AG10803 (cell line): ENCODE results near the gene PAF1.
"Not testable (repeated sequence)": the region's sequence is repeated elsewhere in the genome, so short reads cannot be mapped to it uniquely, and the experiment has no call there.

Experiments
- DNase-seq: peaks from one replicate; pipeline ENCODE4 v3.0.0; 2010; ENCODE audit warnings: low read depth
- H3K4me3 ChIP-seq: 2 replicates; pipeline ENCODE4 v1.5.1; 2011; ENCODE audit warnings: mild to moderate bottlenecking, low read length, control low read depth
- CTCF ChIP-seq: conservative IDR thresholded peaks from 2 replicates; pipeline ENCODE4 v1.5.1; 2011; ENCODE audit warnings: mild to moderate bottlenecking, low read length, control low read depth, inconsistent platforms

Gene PAF1

DNA sequence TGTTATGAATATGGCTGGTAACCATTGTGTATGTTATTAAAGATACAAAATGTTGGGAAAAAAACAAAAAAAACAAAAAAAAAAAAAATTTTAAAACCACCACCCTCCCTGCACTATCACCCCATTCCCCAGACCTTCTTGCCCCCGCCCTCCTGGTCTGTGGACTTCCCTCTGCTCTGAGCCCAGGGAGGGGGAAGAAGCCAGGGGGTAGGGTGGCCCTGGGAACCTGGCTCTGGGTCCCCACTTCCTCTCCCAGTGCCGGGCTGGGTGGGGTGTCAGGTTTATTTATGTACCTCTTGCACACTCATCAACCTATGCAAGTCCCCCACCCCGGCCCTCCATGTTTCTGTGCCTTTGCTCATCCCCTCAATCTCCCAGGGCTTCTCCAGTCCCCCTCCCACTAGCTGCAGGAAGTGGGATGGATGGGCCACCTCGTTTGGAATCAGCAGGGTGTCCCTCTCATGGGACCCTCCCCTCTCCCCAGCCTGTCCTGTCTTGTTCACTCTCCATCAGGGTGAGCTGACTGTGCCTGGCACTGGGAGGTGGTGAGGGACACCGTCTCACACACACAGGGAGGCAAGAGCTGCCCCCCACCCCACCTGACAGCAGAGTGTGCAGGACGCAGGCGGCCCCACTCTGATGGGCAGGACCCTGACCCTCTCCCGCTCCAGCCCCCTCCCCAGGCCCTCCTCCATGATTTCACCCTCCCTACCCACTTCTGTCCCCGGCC, 5.9 kb downstream of the PAF1 start:
- TF ChIP-seq CTCF = no peak
- H3K4me3 ChIP-seq = no peak overlapping the region
- DNase-seq = no peak

GRCh38 chr19:39382991-39383828, 7.7 kb downstream of the PAF1 start:
- no peak for DNase-seq
- no peak for TF ChIP-seq CTCF
- H3K4me3 ChIP-seq = no peak overlapping the region

GRCh38 chr19:39381910-39382611, 8.8 kb downstream of the PAF1 start:
- H3K4me3 ChIP-seq = no peak overlapping the region
- TF ChIP-seq CTCF = no peak
- DNase-seq = no peak

DNA sequence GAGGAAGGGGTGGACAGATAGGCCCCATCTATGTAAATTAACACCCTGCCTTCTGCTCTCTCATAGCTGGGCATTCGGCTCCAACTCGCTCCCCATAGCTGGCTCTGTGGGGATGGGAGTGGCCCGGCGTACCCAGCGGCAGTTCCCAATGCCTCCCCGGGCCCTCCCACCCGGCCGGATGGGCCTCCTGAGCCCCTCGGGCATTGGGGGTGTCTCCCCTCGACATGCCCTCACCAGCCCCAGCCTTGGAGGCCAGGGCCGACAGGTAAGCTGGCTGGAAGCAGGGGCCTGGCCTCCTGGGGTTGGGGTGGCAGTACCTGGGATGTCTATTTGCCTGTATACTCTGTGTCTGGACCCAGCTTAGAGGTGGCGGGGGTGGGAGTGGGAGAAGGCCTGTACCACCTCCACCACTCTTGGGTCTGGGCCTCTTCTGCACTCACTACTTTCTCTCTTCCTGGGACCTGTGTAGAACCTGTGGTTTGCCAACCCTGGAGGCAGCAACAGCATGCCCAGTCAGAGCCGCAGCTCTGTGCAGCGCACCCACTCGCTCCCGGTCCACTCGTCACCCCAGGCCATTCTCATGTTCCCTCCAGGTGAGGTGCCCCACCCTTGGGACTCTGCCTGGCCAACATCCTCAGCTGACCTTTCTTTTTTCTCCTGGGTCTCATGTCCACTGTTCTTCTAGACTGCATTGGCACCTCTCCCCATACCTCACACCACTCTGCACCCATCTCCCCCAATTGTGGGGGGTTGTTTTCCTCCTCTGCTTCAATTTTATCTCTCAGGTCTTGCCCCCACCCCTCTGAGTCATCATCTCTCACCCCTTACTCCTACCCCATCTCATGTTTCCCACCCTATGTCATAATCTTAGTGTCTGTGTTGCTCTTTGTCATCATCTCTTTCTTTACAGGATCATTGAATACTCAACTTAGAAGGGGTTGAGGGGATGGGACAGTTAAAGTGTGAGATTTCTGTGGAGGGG, 10.1 kb downstream of the PAF1 start:
- no peak overlapping the region for H3K4me3 ChIP-seq
- no peak for DNase-seq
- no peak for TF ChIP-seq CTCF

- DNase-seq = no peak
- no peak for TF ChIP-seq CTCF
- no peak overlapping the region for H3K4me3 ChIP-seq
Measured at GRCh38 chr19:39379865-39380396, 11.0 kb downstream of the PAF1 start.

DNA sequence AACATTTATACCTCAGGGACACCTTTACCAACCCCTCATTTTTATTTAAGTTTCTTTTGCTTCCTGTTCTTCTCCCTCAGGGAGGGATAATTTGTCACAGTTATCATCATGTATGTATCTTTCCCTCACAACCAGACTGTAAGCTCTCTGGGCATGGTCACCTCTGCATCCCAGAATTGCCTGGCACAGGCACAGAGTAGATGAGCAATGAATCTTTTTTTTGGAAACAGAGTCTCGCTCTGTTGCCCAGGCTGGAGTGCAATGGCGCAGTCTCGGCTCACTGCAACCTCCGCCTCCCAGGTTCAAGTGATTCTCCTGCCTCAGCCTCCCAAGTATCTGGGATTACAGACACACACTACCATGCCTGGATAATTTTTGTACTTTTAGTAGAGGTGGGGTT, 11.5 kb downstream of the PAF1 start:
- not testable (repeated sequence) for DNase-seq, H3K4me3 ChIP-seq
